Endothelial cell (in vitro differentiated cells): Measurements from ENCODE around the gene PCNX2. TPM values are rescaled to one million over a fixed set of nuclear protein-coding genes. Genes with fewer than 3 reads are reported as not detected.

Experiments used
- DNase-seq: peaks from one replicate; pipeline ENCODE4 v3.0.0; 2021; ENCODE audit warnings: low spot score
- H3K27ac Mint-ChIP-seq: one replicate; pipeline ENCODE4 v1.8.0; 2021; ENCODE audit warnings: mixed read lengths, inconsistent platforms; ENCODE audit not compliant: unreplicated experiment
- H3K27me3 Mint-ChIP-seq: one replicate; pipeline ENCODE4 v1.8.0; 2021; ENCODE audit warnings: mild to moderate bottlenecking, moderate library complexity, mixed read lengths, inconsistent platforms; ENCODE audit not compliant: unreplicated experiment
- H3K36me3 Mint-ChIP-seq: one replicate; pipeline ENCODE4 v1.8.0; 2021; ENCODE audit warnings: mild to moderate bottlenecking, low read depth, mixed read lengths, inconsistent platforms; ENCODE audit not compliant: unreplicated experiment
- H3K4me1 Mint-ChIP-seq: one replicate; pipeline ENCODE4 v1.8.0; 2021; ENCODE audit warnings: mild to moderate bottlenecking, mixed read lengths, inconsistent platforms; ENCODE audit not compliant: unreplicated experiment
- H3K4me3 Mint-ChIP-seq: one replicate; pipeline ENCODE4 v1.8.0; 2021; ENCODE audit warnings: mild to moderate bottlenecking, mixed read lengths, inconsistent platforms; ENCODE audit not compliant: unreplicated experiment
- H3K9me3 Mint-ChIP-seq: one replicate; pipeline ENCODE4 v1.8.0; 2021; ENCODE audit warnings: mixed read lengths, inconsistent platforms; ENCODE audit not compliant: unreplicated experiment
- total RNA-seq: library from RNA; stranded (reverse); fragmentation: NEBNext Ultra II Directional; extraction: Animal tissue kit (Norgen Biotek cat#: 25700); gene quantifications from one replicate; pipeline ENCODE4 v1.2.1, GENCODE V29; 2021; ENCODE audit not compliant: unreplicated experiment
- TF ChIP-seq, protein P1 (sequence below): fragments of 200-600 bp; sonication (generic); IDR thresholded peaks from one replicate; pipeline ENCODE4 v1.5.0; 2021; ENCODE audit warnings: antibody characterized with exemption; ENCODE audit not compliant: unreplicated experiment

The PCNX2 gene
- total RNA-seq, 1 donor from 2014 or later, result 24.0 TPM

- no peak overlapping the region for H3K27ac Mint-ChIP-seq
- peaks cover 12% of the 10 kb centered on the region for H3K4me1 Mint-ChIP-seq
- H3K9me3 Mint-ChIP-seq, result no peaks in the 10 kb centered on the region
- DNase-seq, result no peak
- no peaks in the 10 kb centered on the region for H3K36me3 Mint-ChIP-seq
- no peak overlapping the region for H3K4me3 Mint-ChIP-seq
- H3K27me3 Mint-ChIP-seq, result no peaks in the 10 kb centered on the region
- TF ChIP-seq, protein P1, sequence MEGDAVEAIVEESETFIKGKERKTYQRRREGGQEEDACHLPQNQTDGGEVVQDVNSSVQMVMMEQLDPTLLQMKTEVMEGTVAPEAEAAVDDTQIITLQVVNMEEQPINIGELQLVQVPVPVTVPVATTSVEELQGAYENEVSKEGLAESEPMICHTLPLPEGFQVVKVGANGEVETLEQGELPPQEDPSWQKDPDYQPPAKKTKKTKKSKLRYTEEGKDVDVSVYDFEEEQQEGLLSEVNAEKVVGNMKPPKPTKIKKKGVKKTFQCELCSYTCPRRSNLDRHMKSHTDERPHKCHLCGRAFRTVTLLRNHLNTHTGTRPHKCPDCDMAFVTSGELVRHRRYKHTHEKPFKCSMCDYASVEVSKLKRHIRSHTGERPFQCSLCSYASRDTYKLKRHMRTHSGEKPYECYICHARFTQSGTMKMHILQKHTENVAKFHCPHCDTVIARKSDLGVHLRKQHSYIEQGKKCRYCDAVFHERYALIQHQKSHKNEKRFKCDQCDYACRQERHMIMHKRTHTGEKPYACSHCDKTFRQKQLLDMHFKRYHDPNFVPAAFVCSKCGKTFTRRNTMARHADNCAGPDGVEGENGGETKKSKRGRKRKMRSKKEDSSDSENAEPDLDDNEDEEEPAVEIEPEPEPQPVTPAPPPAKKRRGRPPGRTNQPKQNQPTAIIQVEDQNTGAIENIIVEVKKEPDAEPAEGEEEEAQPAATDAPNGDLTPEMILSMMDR, result no peak
These were observed 188.3 kb downstream of the PCNX2 start for GRCh38 chr1:233107130-233107660.

DNA sequence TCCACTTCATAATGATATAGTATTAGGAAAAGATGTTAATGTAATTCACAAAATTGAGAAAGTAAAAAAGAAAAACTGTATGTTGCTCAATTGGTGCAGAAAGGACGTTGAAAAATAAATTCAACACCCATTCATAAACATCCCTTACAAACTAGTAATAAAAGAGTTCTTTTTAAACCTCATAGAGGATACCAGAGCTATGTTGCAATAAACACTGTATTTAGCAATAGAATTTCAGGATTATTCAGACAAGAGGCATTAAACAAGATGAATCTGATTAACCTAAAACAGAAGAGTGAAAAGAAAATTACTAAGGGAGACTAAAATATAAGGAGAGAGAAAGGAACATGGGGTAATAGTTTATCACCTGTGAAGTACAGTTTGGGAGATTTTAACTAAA is 190.3 kb downstream of the PCNX2 start:
- Mint-ChIP-seq H3K4me1 (peaks cover 12% of the 10 kb centered on the region), H3K27me3 (no peaks in the 10 kb centered on the region), H3K9me3 (no peaks in the 10 kb centered on the region), H3K27ac (no peak overlapping the region), H3K4me3 (no peak overlapping the region), H3K36me3 (no peaks in the 10 kb centered on the region)
- no peak for DNase-seq
- TF ChIP-seq, protein P1, result no peak

DNA sequence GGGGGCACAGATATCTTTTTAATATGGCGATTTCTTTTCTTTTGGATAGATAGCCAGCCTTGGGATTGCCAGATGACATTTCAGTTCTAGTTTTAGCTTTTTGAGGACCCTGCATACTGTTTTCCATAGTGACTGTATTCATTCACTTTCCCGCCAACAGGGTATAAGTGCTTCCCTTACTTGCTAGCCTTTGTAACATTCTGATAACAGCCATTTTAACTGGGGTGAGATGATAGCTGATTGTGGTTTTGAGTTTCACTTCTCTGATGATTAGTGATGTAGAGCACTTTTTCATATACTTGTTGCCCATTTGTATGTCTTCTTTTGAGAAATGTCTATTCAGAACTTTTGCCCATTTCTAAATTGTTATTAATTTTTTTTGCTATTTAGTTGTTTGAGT is 193.2 kb downstream of the PCNX2 start:
- no peaks in the 10 kb centered on the region for H3K9me3 Mint-ChIP-seq
- no peak overlapping the region for H3K4me3 Mint-ChIP-seq
- TF ChIP-seq, protein P1, result no peak
- H3K4me1 Mint-ChIP-seq, result peaks cover 12% of the 10 kb centered on the region
- no peaks in the 10 kb centered on the region for H3K27me3 Mint-ChIP-seq
- no peak overlapping the region for H3K27ac Mint-ChIP-seq
- no peaks in the 10 kb centered on the region for H3K36me3 Mint-ChIP-seq
- DNase-seq, result no peak

GRCh38 chr1:233097959-233098580 is 197.5 kb downstream of the PCNX2 start:
- Mint-ChIP-seq H3K9me3 (no peaks in the 10 kb centered on the region), H3K27me3 (no peaks in the 10 kb centered on the region), H3K4me1 (no peaks in the 10 kb centered on the region), H3K36me3 (no peaks in the 10 kb centered on the region), H3K4me3 (no peak overlapping the region), H3K27ac (no peak overlapping the region)
- TF ChIP-seq, protein P1, result no peak
- DNase-seq, result no peak

GRCh38 chr1:233097546-233097945 is 198.0 kb downstream of the PCNX2 start:
- Mint-ChIP-seq H3K27me3 (no peaks in the 10 kb centered on the region), H3K4me3 (no peak overlapping the region), H3K36me3 (no peaks in the 10 kb centered on the region), H3K9me3 (no peaks in the 10 kb centered on the region), H3K27ac (no peak overlapping the region), H3K4me1 (no peaks in the 10 kb centered on the region)
- DNase-seq, result no peak
- TF ChIP-seq, protein P1, result no peak
